Measurements from ENCODE around the gene DNAJC4. TPM values are rescaled to one million over a fixed set of nuclear protein-coding genes. Genes with fewer than 3 reads are reported as not detected.

Gene DNAJC4, protein sequence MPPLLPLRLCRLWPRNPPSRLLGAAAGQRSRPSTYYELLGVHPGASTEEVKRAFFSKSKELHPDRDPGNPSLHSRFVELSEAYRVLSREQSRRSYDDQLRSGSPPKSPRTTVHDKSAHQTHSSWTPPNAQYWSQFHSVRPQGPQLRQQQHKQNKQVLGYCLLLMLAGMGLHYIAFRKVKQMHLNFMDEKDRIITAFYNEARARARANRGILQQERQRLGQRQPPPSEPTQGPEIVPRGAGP
- 10 to 100 TPM; 25.7 to 37.1 (median 28.1) TPM for total RNA-seq
- polyA plus RNA-seq: 10 to 100 TPM; 27.5 to 68.1 (median 58.3) TPM

DNA sequence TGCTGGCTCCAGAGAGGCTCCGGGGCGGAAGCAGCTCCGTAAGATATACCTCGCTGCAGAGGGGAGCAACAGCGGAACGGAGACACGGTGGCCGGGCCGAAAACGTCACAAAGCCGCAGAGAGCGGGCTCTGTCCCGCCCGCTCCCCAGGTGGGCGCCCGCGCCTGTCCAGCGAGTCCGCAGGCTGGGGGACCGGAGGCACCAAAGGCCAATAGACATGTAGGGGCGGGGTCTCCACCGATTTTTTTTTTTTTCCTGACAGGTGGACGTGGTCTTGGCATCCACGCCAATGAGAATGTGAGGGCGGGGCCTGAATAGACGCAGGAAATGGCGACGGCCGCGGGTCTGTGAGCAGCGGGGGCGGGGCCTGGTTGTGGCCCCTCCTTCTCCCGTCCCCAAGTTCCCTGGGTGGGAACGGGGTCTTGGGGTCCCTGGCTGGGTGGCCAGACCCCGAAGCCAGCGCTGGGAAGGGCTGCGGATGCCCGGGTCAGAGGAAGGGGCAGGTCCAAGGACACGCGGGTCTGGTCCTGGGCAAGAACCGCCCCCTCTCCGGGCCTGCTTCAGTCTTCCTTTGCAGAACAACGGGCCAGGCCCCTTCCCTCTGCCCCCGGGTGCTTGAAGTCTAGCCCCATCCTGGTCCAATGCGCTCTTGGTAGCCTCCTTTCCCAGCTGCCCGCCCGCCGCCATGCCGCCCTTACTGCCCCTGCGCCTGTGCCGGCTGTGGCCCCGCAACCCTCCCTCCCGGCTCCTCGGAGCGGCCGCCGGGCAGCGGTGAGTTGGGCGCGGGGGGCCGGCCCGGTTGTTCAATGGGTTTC is at the start of gene DNAJC4:
TSS of gene DNAJC4 (plus strand) at position 378 of the 814 bp plus-strand sequence. CDS start at position 685, 307 bp downstream.
- Histone ChIP-seq H3K4me3 (peak within 1 kb of the TSS; percentile 57 to 82 (median 76)), H3K27ac (peak within 1 kb of the TSS; percentile 95 to 98 (median 96)), H3K4me1 (peaks cover 0 to 72% (median 58%) of the 10 kb centered on the region in 4 donors), H3K9me3 (no peaks in the 10 kb centered on the region), H3K27me3 (no peaks in the 10 kb centered on the region), H3K36me3 (no peaks in the 10 kb centered on the region)
- TF ChIP-seq, protein P1, sequence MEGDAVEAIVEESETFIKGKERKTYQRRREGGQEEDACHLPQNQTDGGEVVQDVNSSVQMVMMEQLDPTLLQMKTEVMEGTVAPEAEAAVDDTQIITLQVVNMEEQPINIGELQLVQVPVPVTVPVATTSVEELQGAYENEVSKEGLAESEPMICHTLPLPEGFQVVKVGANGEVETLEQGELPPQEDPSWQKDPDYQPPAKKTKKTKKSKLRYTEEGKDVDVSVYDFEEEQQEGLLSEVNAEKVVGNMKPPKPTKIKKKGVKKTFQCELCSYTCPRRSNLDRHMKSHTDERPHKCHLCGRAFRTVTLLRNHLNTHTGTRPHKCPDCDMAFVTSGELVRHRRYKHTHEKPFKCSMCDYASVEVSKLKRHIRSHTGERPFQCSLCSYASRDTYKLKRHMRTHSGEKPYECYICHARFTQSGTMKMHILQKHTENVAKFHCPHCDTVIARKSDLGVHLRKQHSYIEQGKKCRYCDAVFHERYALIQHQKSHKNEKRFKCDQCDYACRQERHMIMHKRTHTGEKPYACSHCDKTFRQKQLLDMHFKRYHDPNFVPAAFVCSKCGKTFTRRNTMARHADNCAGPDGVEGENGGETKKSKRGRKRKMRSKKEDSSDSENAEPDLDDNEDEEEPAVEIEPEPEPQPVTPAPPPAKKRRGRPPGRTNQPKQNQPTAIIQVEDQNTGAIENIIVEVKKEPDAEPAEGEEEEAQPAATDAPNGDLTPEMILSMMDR (IDR thresholded peaks at IDR 0.05): no peak
- TF ChIP-seq POLR2A (IDR thresholded peaks at IDR 0.05) (peak; percentile 27 to 58), EP300 (IDR thresholded peaks at IDR 0.05) (no peak), POLR2AphosphoS5 (IDR thresholded peaks at IDR 0.05) (peak; percentile 63 to 76 (median 70))
- DNase-seq: peak; percentile 96
- 0 to 1% methylated on average over 62 of the region's 62 CpGs for WGBS, 2 donors
- intact Hi-C loops (cut with DNase I): no loop called here

- no peaks in the 10 kb centered on the region for H3K27me3 ChIP-seq
- peak overlapping the region; percentile 79 to 93 (median 89) for H3K27ac ChIP-seq
- peaks cover 0 to 51% (median 40%) of the 10 kb centered on the region in 4 donors for H3K4me1 ChIP-seq
- H3K36me3 ChIP-seq: no peaks in the 10 kb centered on the region
- intact Hi-C loops (cut with DNase I): no loop called here
- peak overlapping the region in 1 of 4 donors; percentile 15 for H3K4me3 ChIP-seq
- 58 to 71% methylated on average over 5 of the region's 5 CpGs for WGBS, 2 donors
- no peaks in the 10 kb centered on the region for H3K9me3 ChIP-seq
- DNase-seq: no peak
- TF ChIP-seq POLR2A (IDR thresholded peaks at IDR 0.05) (no peak), EP300 (IDR thresholded peaks at IDR 0.05) (no peak), POLR2AphosphoS5 (IDR thresholded peaks at IDR 0.05) (no peak)
- TF ChIP-seq, protein P1 (IDR thresholded peaks at IDR 0.05): no peak
Measured at GRCh38 chr11:64180891-64181290, 49.5 kb upstream of the DNAJC4 start.

GRCh38 chr11:64181506-64182411 is 48.6 kb upstream of the DNAJC4 start:
- intact Hi-C loops (cut with DNase I): no loop called here
- H3K27ac ChIP-seq: peak overlapping the region; percentile 79 to 93 (median 89)
- H3K4me3 ChIP-seq: peak overlapping the region in 2 of 4 donors; percentile 15
- H3K27me3 ChIP-seq: no peaks in the 10 kb centered on the region
- TF ChIP-seq, protein P1 (IDR thresholded peaks at IDR 0.05): no peak
- TF ChIP-seq POLR2A (IDR thresholded peaks at IDR 0.05) (peak; percentile 83 to 85), EP300 (IDR thresholded peaks at IDR 0.05) (no peak), POLR2AphosphoS5 (IDR thresholded peaks at IDR 0.05) (peak; percentile 95 to 100 (median 96))
- H3K4me1 ChIP-seq: peaks cover 0 to 51% (median 40%) of the 10 kb centered on the region in 4 donors
- WGBS, 2 donors: 36 to 46% methylated on average over 17 of the region's 17 CpGs
- DNase-seq: peak; percentile 98
- H3K9me3 ChIP-seq: no peaks in the 10 kb centered on the region
- no peaks in the 10 kb centered on the region for H3K36me3 ChIP-seq

- no peaks in the 10 kb centered on the region for H3K9me3 ChIP-seq
- H3K27ac ChIP-seq: peak overlapping the region; percentile 92 to 97 (median 94)
- 90 to 93% methylated on average over 7 of the region's 7 CpGs for WGBS, 2 donors
- intact Hi-C loops (cut with DNase I): no loop called here
- no peaks in the 10 kb centered on the region for H3K27me3 ChIP-seq
- no peaks in the 10 kb centered on the region for H3K36me3 ChIP-seq
- H3K4me3 ChIP-seq: no peak overlapping the region
- TF ChIP-seq POLR2A (IDR thresholded peaks at IDR 0.05): no peak
- TF ChIP-seq POLR2AphosphoS5 (IDR thresholded peaks at IDR 0.05): no peak
- TF ChIP-seq EP300 (IDR thresholded peaks at IDR 0.05): no peak
- TF ChIP-seq, protein P1 (IDR thresholded peaks at IDR 0.05): no peak
- peaks cover 0 to 57% (median 41%) of the 10 kb centered on the region in 4 donors for H3K4me1 ChIP-seq
- no peak for DNase-seq
Measured at GRCh38 chr11:64183890-64184289, 46.5 kb upstream of the DNAJC4 start.

All from sigmoid colon (tissue), 7 donors.